ENCODE results near the gene PKIG. TPM values are rescaled to one million over a fixed set of nuclear protein-coding genes. Genes with fewer than 3 reads are reported as not detected.

The PKIG gene
- total RNA-seq, 2 experiments from 2014 or later = 4.6 to 4.7 TPM

DNA sequence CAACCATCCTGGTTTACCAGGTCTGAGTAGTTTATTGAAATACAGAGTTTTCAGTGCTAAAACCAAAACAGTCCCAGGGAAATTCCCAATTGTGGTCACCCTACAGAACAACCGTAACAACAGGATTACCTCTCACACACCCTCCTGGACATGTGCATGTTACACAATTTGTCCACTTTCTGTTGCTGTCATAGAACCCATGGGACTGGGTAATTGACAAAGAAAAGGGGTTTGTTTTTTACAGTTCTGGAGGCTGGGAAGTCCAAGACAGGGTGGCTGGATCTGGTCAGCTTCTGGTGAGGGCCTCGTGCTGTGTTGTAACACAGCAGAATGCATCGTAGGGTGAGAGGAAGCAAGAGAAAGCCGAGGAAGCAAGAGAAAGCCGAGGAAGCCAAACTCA lies 78.2 kb downstream of the PKIG start:
- Mint-ChIP-seq H3K4me1 (ENCODE audit: low read depth) (peaks cover 2% of the 10 kb centered on the region), H3K4me3 (no peak overlapping the region), H3K27me3 (ENCODE audit: low read depth) (no peaks in the 10 kb centered on the region), H3K36me3 (ENCODE audit: low read depth) (no peaks in the 10 kb centered on the region), H3K9me3 (peaks cover 2% of the 10 kb centered on the region), H3K27ac (no peak overlapping the region)
- no peak for DNase-seq
- CTCF ChIA-PET = no interaction called here
- intact Hi-C loops (cut with micrococcal nuclease) = no loop called here

DNA sequence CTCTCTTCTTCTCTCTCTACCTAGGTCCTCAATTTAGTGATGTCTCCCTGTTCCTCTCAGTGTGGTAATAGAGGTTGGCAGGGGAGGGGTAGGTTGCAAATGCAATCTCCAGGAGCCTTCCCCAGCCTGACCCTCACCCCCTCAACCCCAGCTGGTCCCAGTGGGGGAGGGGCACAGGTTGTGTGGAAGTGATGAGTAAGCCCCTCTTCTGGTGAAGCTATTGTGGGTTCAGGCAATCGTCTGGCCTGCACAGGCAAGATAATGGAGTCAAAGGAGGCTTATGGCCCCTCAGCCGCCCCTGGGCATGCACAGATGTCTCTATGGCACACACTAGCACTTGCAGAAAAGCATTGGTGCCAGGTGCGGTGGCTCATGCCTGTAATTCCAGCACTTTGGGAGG lies 79.9 kb downstream of the PKIG start:
- Mint-ChIP-seq H3K4me3 (no peak overlapping the region), H3K27me3 (ENCODE audit: low read depth) (no peaks in the 10 kb centered on the region)

DNA sequence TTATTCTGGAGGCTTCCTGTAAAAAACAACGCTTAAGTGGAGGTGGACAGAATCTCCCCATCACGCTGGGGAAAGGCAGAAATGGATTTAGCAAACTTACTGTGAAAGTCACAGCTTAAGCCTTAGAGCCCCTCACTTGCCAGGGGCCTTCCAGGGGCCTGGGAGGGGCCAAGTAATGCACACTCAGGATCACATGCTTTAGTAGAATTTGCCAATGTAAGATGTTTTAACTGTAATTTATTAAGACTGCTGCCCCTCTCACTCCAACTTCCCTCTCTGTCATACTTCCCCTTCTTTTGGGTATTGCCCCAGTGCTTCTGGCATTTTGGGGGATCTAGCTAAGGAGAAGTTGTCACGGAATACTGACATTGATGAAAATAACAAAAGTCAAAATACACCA lies 81.8 kb downstream of the PKIG start:
- Mint-ChIP-seq H3K4me3 (no peak overlapping the region), H3K27ac (no peak overlapping the region), H3K36me3 (ENCODE audit: low read depth) (no peaks in the 10 kb centered on the region), H3K9me3 (no peaks in the 10 kb centered on the region), H3K4me1 (ENCODE audit: low read depth) (peaks cover 2% of the 10 kb centered on the region), H3K27me3 (ENCODE audit: low read depth) (no peaks in the 10 kb centered on the region)
- intact Hi-C loops (cut with micrococcal nuclease) = no loop called here
- DNase-seq = no peak
- CTCF ChIA-PET = interaction anchor here (1.2 kb wide), 1 partner anchor 18 kb away, joined by 4 read pairs; no protein-coding TSS in a partner anchor

More for the DNA sequence above, 79.9 kb downstream of the PKIG start:
- Mint-ChIP-seq H3K27ac (no peak overlapping the region), H3K9me3 (peaks cover 2% of the 10 kb centered on the region), H3K4me1 (ENCODE audit: low read depth) (peaks cover 2% of the 10 kb centered on the region), H3K36me3 (ENCODE audit: low read depth) (no peaks in the 10 kb centered on the region)
- intact Hi-C loops (cut with micrococcal nuclease) = no loop called here
- no peak for DNase-seq
- CTCF ChIA-PET = no interaction called here

- no peak for DNase-seq
- Mint-ChIP-seq H3K27me3 (ENCODE audit: low read depth) (no peaks in the 10 kb centered on the region), H3K4me3 (no peak overlapping the region), H3K36me3 (ENCODE audit: low read depth) (no peaks in the 10 kb centered on the region), H3K9me3 (no peaks in the 10 kb centered on the region), H3K4me1 (ENCODE audit: low read depth) (peaks cover 17% of the 10 kb centered on the region), H3K27ac (no peak overlapping the region)
- intact Hi-C loops (cut with micrococcal nuclease) = no loop called here
- CTCF ChIA-PET = interaction anchor here (2.7 to 3.3 kb wide), 2 partner anchors 18 to 66 kb away, joined by 11 to 19 read pairs; no protein-coding TSS in a partner anchor
Observed at GRCh38 chr20:44666066-44666465, 83.7 kb downstream of the PKIG start.

Other genes starting within 250 kb of the PKIG start
- gene R3HDML, start 245.5 kb upstream of the PKIG start, total RNA-seq = not detected
- gene HNF4A, start 226.9 kb upstream of the PKIG start, total RNA-seq = not detected
- gene TTPAL, start 106.7 kb upstream of the PKIG start, total RNA-seq = 10 to 100 TPM; 10.8 to 11.5 TPM
- gene SERINC3, start 60.5 kb upstream of the PKIG start, total RNA-seq = 10 to 100 TPM; 48.7 to 50.2 TPM
- 10 to 100 TPM; 54.6 to 54.9 TPM for gene ADA, start 69.1 kb downstream of the PKIG start, total RNA-seq
- gene CCN5, start 132.8 kb downstream of the PKIG start, total RNA-seq = not detected
- 1 to 10 TPM in 1 of 2 experiments, under 1 TPM in 1; 0.96 to 1.0 TPM for gene KCNK15, start 163.3 kb downstream of the PKIG start, total RNA-seq
- gene RIMS4, start 228.0 kb downstream of the PKIG start, total RNA-seq = under 1 TPM; 0.07 TPM